NT2/D1 (cell line): ENCODE data around the gene AQR.

Experiments used
- SUZ12 ChIP-seq: IDR thresholded peaks from 2 replicates; pipeline ENCODE4 v1.6.1; 2011; ENCODE audit not compliant: insufficient read length, insufficient read depth; ENCODE audit errors: extremely low read depth
- YY1 ChIP-seq: IDR thresholded peaks from 2 replicates; pipeline ENCODE4 v1.6.1; 2011; ENCODE audit not compliant: insufficient read length, insufficient read depth
- ZNF274 ChIP-seq: IDR thresholded peaks from 2 replicates; pipeline ENCODE4 v1.6.1; 2011; ENCODE audit warnings: mild to moderate bottlenecking, low read depth, low read length

- TF ChIP-seq ZNF274 (no peak), SUZ12 (no peak), YY1 (no peak)
Observed at GRCh38 chr15:34893967-34894366, 75.6 kb downstream of the AQR start.
